Fibroblast of skin of right quadriceps (primary cell): Measurements from ENCODE around the gene TRPC4.

Source experiments
- DNase-seq: peaks from one replicate; pipeline ENCODE4 v3.0.0-alpha.2; 2013

The TRPC4 gene

DNA sequence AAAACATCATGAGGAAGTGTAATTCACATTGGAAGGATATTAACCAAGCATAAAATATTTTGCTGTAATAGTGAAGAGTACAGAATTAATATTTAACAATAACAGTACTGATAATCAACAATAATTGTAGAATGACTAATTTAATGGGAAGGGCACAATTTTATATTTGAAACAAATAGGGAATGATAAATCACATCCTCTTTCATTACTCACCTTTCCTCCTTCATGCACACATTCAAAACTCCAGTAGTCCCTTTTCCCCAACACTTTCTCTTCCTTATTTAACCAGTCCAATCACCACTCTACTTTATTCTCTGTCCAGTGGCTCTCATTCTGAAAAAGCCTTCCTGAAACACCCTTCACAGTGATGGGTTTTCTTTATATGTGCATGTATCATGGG is 160.3 kb downstream of the TRPC4 start:
- no peak for DNase-seq

DNA sequence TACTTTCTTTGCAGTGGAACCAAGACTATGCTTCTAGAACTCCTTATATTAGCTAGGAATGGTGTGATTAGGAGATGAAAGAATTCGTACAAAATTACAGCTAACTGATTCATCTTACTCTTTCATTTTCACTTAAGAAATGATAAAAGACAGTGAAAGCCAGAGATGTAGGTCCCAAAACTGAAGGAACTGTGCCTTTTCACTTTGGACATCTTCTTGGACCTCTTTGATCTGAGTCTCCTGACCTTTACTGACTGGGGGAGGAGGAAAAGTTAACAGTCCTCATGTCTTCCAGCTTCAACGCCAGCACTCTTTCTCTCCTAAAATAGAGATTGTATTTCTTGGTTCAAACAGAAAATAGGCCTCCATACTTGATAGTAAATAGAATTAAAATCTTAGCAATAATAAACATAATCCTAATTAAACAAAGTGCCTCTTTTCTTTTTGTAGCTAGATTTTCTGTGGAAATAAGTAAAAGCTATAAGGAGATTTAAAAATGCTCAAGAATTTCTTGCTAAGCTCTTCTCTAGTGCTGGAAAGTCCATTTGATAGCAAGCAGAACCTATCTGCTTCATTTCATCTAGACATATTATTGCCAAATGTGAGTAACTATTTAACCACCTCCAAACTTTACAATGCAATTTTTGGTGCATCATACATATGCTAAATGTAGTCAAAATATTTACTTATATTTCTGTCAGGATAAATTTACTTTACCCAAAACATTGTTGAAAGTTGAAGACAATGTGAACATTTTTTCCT is 161.7 kb downstream of the TRPC4 start:
- DNase-seq = no peak

DNA sequence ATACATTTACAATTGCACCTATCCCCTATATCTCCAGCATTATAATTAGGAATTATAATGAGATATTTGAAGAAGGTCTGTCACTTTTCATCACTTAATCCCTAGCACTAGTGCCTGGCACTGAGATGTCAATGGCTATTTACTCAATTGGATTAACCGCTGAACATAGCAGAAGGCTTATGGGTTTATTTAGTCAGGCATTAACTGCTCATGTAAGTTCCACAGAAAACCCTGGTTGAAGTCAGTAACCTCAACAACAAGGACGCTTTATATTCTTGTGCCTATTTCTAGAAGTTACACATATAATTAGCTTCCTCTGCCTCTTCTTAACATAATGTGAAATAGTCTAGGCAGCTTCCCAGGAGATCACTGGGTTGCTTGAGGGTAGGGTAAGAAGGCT is 163.5 kb downstream of the TRPC4 start:
- DNase-seq = no peak

DNA sequence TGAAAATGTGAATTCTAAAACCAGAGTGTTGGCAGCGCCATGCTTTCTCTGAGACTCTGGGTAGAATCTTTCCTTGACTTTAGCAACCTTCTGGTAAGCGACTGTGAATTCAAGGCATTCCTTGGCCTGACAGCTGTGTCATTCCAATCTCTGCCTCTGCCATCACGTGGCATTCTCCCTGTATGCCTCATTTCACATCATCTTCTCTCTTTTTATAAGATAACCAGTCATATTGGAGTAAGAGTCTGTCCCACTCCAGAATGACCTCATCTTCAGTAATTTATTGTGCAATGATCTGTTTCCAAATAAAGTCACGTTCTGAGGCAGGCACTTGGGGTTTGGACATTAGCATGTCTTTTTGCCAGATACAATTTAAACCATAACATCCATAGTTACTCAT is 167.6 kb downstream of the TRPC4 start:
- DNase-seq = peak; percentile 96

DNA sequence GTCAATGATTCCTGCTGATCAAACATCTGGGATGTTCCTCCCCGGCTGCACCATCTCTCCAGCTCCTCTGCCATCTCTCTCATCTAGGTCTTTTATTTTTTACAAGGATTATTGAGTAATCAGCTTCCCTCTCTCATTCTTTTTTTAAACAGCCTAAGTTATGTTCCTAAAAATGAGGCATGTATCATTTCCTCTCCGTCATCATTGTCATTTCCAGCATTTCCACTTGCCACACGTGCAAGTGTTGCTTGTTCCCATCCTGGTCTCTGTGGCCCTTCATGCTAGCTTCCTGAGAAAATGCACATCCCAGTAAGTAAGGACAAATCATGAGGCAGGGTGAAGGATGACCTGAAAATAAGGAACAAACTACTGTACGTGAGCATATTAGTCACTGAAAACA is 168.3 kb downstream of the TRPC4 start:
- peak; percentile 28 for DNase-seq

DNA sequence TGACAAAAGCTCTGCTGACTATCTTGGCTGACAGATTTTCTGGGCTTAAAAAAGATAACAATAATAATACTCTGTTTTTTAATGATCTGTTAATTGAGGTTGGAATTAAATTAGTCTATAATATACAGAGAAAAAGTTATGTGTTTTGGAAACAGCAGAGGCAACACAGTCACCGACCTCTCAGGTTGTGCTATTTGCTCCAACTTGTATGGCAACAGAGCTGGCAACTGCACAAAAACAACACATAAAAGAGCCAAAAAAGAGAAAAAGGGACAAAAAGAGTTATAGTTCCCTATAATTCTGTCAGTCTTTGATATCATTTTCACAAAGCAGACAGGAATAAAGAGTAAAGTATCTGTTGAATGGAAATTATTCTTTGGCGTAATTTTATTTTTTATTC is 168.7 kb downstream of the TRPC4 start:
- no peak for DNase-seq

DNA sequence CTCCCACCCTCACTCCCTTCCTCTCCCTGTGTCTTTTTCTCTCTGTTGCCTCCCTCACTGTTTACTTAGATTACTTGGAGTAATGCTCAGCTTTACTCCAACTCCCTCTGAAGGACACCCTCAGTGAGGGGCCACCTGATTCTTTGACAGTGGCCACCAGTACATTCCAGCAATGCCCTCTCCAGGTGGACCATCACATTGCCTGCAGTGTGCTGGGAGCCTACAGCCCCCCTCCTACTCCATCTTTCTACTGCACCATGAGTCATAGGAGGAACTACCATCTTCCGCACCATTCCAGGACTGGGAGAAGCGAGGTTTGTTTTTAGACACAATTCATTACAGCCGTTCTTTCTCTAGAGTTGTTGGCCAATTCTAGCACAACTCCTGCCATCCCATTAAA is 174.4 kb downstream of the TRPC4 start:
- no peak for DNase-seq

DNA sequence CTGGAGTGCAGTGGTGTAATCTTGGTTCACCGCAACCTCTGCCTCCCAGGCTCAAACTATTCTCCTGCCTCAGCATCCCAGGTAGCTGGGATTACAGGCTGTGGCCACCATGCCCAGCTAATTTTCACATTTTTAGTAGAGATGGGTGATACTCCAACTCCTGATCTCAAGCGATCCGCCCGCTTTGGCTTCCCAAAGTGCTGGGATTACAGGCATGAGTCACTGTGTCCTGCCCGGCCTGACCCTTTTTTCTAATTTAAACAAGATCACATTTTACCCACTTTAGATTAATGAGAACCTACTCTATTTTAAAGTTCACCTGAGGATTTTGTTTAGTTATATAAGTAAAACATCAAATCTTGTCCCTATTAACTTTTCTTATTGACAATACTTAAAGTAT is 179.2 kb downstream of the TRPC4 start:
- DNase-seq = no peak

DNA sequence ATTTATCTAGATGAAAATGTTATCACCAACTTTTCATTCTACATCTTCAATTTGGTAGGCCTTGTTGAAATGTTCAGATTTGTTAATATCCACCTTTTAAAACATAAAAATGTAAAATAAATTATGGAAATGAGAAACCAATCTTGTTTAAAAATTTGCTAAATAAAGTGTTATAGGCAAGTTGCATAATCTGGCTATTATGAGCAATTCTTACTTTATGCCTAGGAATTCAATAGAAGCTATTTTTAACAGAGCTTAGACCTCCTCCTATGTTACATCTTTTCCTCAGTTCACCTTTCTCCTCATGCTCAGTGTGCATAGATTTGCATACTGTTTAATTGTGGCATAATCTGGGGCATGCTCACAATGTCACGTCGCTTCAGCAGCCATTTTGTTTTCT is 183.1 kb downstream of the TRPC4 start:
- DNase-seq = no peak

DNA sequence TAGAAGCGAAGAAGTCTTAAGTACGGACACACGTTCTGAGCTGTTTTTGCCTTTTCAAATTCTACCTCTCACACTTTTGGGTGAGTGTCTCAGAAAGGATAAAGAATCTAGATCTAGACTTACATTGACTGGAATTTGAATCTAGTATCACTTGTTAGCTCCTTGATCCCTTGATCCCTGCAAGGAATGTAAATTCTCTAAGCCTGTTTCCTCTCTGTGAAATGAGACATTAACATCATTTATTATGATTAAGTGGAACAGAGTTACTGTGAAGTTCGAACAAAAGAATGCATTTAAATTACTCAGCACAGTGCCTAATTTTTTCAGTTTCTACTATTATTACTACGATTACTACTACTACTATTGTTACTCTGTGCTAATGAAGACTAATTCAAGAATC is 184.4 kb downstream of the TRPC4 start:
- DNase-seq = peak; percentile 26

DNA sequence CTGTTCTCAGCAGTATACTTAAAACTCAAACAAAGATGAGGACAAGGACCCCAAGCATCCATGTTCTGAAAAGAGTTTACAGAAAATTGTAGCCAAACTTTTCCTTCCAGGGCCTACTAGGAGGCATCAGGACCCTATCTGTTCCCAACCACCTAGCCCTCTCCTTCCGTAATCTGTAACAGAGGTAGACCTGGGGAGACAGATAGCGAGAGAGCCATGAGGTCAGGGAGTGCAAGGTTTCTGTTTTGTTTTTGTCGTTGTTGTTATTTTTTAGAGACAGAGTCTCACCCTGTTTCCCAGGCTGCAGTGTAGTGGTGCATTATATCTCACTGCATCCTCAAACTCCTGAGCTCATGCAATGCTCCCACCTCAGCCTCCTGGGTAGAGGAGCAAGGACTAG is 187.1 kb downstream of the TRPC4 start:
- no peak for DNase-seq

DNA sequence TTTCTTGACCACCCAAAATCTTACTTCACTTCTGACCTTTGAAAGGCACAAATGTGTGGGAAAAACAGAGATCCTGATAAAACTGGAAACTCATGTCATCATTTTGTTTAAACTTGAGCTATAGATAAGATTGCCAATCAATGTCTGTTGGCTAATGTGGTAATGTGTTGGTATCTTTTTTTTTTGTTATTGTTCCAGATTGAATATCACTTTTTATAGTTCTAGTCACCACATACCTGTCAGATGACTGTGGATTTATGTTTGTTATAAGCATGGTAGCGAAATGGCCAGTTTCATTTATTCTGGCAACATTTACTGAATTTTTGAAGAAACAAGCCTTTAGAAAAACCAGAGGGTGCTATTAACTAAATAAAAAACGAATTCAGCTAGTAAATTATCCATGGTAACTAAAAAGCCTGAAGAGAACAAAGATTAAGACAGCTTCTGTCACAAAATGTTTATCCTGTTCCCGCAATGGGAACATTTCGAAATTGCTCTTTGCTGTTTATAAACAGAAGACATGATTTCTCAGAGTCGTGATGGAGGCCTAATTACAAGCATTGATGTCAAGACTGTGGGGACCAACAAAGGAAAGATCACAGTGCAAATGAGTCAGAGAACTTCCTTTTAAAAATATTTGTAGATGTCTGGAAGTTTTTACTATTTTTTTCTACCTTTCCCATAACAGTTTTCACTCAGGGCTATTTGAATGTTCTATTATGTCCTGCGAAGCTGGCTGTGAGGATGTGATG is 188.1 kb downstream of the TRPC4 start:
- DNase-seq = peak; percentile 57

DNA sequence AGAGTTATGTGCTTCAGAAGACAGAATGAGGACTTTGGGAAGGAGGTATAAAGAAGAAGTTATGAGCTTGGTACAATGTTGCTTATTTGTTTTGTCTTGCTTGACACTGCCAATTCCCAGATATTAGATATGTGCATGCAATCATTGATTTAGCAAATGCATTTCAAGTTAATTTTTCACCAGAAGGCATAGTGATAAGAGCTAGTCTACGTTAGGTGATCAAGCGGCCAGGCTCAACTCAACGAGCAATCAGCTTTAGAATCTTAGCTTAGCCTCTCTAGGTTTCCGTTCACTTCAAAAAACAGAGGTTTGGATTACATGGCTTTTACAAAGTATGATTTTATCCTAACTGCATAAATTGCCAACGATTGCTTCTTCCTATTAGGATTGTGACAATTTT is 189.4 kb downstream of the TRPC4 start:
- no peak for DNase-seq

DNA sequence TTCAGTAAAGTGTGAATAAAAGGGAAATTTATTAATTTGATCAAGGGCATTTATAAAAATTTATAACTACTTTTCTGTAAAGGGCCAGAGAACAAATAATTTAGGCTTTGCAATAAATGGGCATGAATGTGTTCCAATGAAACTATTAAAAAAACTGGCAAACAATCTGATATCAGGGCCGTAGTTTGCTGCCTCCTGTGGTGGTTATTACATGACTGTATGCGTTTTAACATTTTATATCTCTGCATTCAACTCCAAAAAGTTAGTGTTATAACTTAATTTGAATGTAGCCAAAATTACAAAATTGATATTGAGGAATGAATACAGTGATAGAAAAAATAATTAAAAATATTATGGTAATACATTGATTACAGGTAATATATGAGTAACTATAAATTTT is 190.5 kb downstream of the TRPC4 start:
- no peak for DNase-seq

DNA sequence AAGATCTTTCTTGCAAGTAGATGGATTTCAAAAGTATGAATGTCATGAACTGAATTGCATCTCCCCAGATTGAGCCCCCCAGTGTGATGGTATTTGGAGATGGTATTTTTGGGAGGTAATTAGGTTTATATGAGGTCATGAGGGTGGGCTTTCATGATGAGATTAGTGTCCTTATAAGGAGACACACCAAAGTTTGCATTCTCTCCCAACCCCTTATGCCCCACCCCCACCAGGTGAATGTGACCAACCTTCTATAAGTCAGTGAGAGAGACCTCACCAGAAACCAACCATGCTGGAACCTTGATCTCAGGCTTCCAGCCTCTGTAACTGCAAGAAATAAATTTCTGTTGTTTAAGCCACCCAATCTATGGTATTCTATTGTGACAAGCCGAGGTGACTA is 199.7 kb downstream of the TRPC4 start:
- DNase-seq = no peak

DNA sequence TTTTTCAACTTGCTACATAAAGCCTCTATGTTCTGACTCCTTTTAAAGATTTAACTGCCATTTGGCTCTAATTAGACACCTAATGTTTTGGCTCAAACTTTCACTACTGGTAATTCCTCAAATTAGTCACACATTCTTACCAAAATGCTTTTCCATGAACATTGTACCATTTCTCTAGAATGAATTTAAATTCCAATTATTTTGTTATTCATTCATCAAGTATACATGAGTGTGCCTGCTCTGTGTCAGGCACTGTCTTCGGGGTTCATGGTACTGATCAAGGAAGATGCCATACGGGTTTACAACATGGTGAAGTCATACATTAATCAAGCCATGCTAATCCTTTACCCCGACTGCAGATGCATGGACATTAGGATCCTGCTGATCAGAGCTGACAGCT is 201.9 kb downstream of the TRPC4 start:
- DNase-seq = peak; percentile 68

DNA sequence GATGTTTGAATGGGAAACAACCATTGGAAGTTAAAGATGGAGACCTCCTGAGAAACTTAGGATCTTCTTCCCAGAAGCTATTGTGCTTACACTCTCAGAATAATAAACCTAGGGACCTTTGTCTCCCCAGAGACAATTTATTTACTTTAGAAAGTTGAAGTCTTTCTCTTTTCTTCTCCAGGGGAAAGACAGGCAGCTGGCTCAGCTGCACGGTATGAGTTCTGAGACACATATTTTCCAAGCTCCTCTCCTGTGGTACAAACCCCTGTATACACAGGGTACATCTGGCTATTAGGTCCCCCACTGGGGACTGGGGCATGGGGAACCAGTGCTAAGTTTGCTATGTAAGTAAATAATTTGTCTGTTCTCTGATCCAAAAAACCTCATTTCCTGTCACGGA is 203.5 kb downstream of the TRPC4 start:
- DNase-seq = no peak

DNA sequence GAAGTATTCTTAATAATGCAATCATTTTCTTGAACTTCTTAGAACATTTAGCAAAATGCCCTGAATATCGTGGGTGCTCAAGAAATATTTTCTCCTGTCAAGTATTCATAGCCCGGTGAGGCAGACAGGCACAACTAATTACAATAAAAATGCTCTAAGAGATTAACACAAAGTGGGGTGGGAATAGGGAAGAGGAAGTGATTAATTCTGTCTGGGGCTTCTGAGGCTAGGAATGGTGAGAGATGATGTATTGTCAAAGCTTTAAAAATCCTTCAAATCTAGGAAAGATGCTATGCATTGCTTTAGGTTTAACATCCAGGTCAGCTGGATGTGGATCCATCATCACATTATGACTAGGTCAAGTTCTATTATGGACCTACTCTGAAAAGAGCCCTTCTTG is 204.2 kb downstream of the TRPC4 start:
- DNase-seq = no peak

DNA sequence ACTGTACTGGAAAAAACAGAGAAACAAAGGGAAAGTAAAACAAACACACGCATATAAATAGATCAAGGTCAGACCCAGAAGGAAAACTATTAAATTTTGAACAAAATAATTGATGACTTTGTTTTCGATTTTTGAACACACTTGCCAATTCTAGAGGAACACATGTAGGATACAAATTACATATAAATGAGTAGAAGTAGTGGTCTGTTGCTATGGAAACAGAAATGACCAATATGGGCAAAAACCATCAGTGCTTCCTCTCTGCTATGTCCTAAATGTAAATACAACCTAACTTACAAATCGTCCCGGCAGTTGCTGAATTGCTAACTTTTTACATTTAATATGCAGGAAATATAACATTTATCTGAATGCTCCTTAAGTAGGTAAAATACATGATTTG is 205.8 kb downstream of the TRPC4 start:
- DNase-seq = no peak

DNA sequence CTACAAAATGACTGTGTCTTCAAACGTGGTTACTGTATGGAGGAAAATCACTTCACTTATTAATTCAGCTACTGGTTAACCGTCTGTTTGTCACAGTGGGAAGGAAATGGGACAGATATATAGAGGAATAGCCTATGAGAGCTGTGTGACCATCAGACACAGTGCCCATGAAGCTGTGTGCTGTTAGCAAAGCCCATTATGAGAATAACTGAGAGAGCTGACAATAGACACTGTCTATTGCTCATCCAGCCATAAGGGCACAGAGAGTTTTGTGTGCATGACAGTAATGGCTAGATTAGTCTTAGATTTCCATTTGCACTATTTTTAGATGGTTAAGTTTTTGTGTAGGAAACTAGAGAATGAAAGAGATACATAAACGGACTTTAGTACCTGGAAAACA is 206.9 kb downstream of the TRPC4 start:
- DNase-seq = no peak

DNA sequence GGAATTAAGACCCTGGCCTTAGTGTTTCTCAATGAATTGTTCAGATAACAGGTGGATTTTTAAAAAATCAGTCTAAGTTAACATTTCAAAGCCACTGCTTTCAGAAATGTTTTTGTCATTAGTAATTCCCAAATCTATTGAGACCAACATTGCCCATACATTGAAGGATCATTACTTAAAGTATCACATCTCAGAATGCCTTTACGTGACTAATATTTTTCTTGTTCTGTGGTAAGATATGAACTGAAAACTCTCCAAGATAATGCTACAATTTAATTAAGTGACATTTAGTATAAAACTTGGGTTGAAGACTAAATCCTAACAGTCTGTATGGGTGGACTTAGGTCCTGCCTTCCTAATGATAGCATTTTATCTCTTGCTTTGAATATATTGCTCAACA is 211.6 kb downstream of the TRPC4 start:
- DNase-seq = no peak

DNA sequence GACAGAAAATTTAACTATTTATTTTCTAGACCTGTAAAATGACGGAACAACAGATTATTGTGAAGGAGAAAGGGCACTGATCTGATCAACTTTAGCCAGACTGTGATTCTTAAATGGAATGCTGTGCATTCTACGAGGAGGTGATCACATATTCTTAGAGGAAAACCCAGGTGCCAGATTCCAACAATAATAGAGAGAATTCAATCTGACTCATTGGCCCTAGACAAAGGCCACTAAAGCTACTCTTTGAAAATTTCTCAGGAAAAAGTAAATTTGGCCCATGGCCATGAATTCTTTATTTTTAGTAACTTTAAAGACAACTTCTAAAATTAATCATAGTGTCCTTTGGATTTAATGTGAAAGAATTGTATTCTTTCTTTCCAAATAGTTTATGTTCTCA is 212.4 kb downstream of the TRPC4 start:
- DNase-seq = peak; percentile 74

DNA sequence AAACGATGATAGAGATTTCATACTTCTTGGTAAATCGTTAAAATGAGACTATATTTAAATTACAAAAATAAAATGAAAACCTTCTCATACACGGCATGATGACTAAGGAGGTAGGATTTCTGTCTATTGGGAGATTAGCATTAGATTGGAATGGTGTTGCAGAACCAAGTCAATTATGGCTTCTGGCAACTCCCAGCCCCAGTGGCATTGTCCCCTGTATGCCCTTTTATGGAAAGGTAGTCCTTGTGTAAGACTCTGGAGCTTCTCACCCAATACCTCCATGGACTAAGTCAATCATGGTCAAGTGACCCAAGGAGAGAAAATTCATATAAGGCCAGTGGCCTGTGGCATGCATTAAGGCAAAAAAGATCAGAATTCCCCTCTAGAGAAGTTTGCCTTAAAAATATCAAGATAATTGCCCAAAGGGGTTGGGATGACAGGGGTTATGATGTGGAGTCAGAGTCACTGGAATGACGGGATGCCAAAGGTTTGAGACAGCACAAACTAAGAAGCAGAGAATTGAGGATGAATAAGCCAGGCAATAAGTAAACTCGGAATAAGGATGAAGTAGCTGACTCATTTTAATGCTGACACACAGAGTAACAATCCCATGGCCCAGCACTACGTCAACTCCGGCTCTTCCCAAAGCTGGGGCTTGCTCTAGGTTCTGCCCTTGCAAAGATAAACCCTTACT is 213.2 kb downstream of the TRPC4 start:
- peak; percentile 98 for DNase-seq

DNA sequence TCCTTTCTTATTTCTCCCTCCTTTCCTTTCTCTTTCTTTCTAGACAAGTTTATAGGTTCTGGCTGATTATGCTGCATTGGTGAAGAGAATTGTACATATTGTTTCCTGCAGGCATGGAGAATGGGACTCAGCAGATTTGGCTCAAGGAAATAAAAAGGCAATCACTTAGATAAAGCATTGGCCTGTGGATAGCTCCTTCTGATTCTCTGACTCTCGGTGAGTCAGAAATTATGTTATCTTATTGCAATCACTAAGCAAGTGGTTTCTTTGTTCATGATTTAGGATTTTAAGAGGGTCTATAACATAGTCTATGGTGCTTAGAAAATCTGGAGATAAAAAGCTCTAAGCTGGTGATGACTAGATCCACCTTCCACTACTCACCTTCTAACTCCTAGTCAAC is 217.0 kb downstream of the TRPC4 start:
- no peak for DNase-seq
